GM23338 (cell line): ENCODE data around the gene GJD2.

Source experiments
- ETS1 ChIP-seq: IDR thresholded peaks from 2 replicates; pipeline ENCODE4 v1.6.1; 2016; ENCODE audit warnings: antibody characterized with exemption
- TF ChIP-seq, protein P1 (sequence below), 2 experiments: fragments of 200-600 bp in 1 of 2; sonication (generic) in 1 of 2; conservative IDR thresholded peaks; 2 replicates each; pipeline versions ENCODE4 v1.5.1 to v1.6.1; 2016 to 2017; ENCODE audit warnings: antibody characterized with exemption in 2 of 2, low read depth in 2 of 2, mild to moderate bottlenecking in 2 of 2, moderate library complexity in 1 of 2

GRCh38 chr15:34719695-34720094 is 35.1 kb downstream of the GJD2 start:
- TF ChIP-seq, protein P1, sequence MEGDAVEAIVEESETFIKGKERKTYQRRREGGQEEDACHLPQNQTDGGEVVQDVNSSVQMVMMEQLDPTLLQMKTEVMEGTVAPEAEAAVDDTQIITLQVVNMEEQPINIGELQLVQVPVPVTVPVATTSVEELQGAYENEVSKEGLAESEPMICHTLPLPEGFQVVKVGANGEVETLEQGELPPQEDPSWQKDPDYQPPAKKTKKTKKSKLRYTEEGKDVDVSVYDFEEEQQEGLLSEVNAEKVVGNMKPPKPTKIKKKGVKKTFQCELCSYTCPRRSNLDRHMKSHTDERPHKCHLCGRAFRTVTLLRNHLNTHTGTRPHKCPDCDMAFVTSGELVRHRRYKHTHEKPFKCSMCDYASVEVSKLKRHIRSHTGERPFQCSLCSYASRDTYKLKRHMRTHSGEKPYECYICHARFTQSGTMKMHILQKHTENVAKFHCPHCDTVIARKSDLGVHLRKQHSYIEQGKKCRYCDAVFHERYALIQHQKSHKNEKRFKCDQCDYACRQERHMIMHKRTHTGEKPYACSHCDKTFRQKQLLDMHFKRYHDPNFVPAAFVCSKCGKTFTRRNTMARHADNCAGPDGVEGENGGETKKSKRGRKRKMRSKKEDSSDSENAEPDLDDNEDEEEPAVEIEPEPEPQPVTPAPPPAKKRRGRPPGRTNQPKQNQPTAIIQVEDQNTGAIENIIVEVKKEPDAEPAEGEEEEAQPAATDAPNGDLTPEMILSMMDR (conservative IDR thresholded peaks at IDR 0.05; ENCODE audit: low read depth in 2 of 2) = no peak
- no peak for TF ChIP-seq ETS1
